IPS-18c (cell line): ENCODE data around the gene HSPB1.
"Not testable (repeated sequence)": the region's sequence is repeated elsewhere in the genome, so short reads cannot be mapped to it uniquely, and the experiment has no call there.

ENCODE experiments used
- H3K4me3 ChIP-seq: 2 replicates; pipeline ENCODE4 v1.7.0; 2013; ENCODE audit warnings: low read depth, mild to moderate bottlenecking, low read length, moderate library complexity; ENCODE audit not compliant: insufficient read depth
- H3K9me3 ChIP-seq: one replicate; pipeline ENCODE4 v1.6.1; 2013; ENCODE audit warnings: mild to moderate bottlenecking, low read length, moderate library complexity; ENCODE audit not compliant: control insufficient read depth, insufficient read depth

Gene HSPB1

GRCh38 chr7:76273503-76273902 is 29.0 kb upstream of the HSPB1 start:
- peaks cover 2% of the 10 kb centered on the region for H3K9me3 ChIP-seq
- no peak overlapping the region for H3K4me3 ChIP-seq

DNA sequence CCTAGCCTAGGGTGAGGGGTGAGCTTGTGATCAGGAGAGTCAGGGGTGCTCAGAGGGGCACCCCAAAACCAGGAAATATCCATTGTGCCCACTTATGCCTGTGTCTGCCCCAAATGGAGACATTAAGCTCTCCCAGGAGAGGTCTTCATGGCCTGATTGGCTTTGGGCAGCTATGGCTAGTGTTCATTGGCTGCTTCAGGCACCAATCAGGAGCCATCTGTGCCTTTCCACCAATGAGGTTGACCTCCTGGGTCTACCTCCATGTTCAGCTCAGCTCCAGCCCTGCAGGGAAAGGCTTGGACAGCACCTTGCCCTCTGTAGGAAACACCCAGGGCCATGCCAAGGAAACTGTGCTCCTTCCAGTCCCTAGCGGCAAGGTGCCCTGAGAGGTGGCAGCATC is 23.9 kb upstream of the HSPB1 start:
- H3K9me3 ChIP-seq: peaks cover 2% of the 10 kb centered on the region
- no peak overlapping the region for H3K4me3 ChIP-seq

GRCh38 chr7:76280408-76280807 is 22.1 kb upstream of the HSPB1 start:
- H3K9me3 ChIP-seq: peaks cover 2% of the 10 kb centered on the region
- peak overlapping the region; percentile 24; the same call in 1 of the 2 replicates for H3K4me3 ChIP-seq

- Histone ChIP-seq H3K4me3 (peak overlapping the region; percentile 62), H3K9me3 (peaks cover 2% of the 10 kb centered on the region)
Observed at GRCh38 chr7:76281006-76281705, 21.3 kb upstream of the HSPB1 start.

GRCh38 chr7:76281706-76282343 is 20.6 kb upstream of the HSPB1 start:
- Histone ChIP-seq H3K4me3 (peak overlapping the region; percentile 62), H3K9me3 (peaks cover 2% of the 10 kb centered on the region)

DNA sequence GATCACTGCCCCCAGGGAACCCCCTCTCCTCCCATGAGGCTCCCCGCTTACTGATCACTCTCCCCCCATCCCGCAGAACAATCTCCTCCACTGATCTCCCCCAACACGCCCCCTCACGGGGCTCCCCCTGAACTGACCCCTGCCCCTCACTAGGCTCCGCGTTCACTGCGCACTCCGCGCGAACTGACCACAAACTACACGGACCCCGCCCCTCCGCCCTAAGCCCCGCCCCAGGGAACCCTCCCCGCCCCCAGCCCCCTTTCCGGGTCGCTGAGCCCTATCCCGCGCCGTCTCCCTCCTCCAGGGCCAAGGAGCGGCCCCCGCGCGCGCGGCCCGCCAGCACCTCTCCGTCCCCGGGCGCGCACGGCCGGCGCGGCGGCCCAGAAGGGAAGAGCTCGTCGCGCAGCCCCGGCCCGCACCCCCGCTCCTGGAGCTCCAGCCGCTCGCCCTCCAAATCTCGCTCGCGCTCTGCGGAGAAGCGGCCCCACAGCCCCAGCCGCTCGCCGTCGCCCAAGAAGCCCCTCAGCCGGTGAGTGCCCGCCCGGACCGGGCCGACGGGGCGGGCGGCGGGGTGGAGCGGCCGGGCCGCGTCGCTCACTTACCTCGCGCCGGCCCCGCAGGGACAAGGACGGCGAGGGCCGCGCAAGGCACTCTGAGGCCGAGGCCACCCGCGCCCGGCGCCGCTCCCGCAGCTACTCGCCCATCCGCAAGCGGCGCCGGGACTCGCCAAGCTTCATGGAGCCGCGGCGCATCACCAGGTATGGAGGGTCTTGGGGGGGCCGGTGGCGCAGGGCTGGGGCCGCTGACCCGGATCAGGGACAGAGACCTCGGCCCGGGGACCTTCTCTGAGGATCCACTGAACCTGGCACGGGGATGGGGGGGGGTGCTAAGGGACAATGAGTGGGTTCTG is 19.9 kb upstream of the HSPB1 start:
- H3K4me3 ChIP-seq: peak overlapping the region; percentile 62
- peaks cover 2% of the 10 kb centered on the region for H3K9me3 ChIP-seq

DNA sequence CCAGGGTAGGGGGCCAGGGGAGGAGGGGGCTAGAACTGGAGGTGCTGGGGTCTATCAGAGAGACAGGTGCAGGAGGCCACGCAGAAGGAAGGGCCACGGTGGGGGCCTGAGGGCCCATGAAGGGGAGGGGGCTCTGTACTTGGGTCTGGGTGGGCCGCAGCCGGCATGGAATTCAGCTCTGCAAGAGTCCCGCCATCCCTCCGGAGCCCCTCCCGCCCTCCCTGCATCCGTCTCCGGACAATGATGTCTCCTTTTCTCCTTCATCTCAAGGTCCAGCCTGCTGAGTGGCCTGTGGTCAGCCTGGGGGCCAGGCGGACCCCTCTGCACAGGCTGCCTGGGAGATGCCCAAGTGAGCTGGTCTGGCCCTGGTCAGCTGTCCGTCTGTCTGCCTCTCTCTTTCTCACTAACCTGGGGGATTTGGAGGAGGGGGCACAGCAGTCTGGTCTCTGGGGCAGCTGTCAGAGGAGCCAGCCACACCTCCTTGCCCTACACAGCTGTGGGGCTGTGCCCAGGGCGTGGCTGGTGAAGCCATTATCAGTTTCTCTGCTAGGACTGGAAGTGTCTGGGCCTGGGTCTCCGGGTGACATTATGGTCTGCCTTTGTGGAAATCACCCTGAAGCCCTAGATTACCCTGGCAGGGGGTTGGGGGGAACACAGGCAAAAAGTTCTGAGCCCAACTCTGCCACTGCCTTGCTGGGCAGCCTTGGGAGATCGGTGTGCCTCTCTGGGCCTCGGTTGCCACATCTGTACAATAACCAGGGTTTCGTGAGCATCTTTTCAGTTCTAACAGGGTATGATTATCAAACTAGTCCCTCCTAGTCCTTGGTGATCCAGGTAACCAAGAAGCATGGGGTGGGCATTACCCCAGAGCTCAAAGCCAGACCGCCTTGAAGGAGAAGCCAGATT is 19.0 kb upstream of the HSPB1 start:
- Histone ChIP-seq H3K4me3 (peak overlapping the region; percentile 62), H3K9me3 (peaks cover under 1% of the 10 kb centered on the region)

DNA sequence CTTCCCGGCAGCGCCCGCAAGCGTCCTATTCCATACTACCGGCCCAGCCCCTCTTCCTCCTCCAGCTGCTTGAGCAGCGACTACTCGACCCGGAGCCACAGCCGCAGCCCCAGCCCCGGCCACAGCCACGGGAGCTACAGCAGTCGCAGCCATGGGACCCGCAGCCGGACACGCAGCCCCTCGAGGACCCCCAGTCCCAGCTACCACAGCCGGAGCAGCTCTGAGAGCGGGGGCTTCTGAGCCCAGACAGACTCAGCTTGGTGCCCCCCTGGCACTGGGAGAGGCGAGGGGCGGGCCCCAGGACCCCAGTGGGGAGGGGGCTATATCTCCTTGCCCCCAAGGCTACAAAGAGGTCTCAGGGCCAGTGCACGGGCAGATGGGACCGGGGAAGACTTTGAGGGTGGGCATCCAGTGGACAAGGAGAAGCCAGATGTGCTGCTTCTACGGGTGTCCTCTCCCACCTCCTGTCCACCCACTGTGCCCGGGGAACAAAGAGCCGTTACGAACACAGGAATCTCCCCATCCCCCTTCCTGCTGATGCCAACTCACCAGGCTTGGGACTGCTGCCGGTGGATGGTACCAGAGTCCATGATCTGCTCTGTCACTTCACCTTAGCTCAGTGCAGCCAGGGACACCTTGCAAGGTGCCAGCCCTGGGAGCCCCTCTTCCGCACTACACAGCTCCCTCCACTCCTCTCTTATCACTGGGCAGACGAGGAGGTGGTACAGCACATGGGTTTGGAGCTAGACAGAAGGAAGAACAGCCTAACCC is 16.7 kb upstream of the HSPB1 start:
- no peak overlapping the region for H3K4me3 ChIP-seq
- no peaks in the 10 kb centered on the region for H3K9me3 ChIP-seq

DNA sequence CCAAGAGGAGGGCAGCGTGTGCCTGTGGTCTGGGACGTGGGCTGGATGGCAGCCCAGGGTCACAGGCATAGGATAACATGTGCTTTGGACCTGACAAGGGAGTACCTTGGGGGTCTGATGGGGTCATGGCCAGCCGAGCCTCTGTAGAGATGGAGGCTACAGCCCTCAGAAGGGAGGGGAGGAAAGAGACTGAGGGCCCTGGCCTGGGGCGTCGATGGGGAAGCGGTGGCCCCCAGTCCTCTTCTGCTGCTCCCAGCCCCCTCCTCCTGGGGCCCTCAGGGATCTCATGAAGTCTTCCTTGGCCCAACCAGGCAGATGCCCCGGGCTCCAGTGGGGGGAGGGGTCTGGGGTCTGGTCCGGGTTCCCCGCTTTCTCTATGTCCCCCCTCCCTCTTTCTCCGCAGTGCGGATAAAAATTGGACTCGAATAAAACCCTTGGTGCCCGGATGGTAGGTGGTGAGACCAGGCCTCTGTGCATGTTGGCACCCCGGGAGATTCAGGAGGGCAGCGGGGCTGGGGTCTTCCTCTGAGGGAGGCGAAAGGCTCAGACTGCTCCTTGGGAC is 15.6 kb upstream of the HSPB1 start:
- H3K4me3 ChIP-seq: no peak overlapping the region
- H3K9me3 ChIP-seq: no peaks in the 10 kb centered on the region

GRCh38 chr7:76290847-76291350 is 11.6 kb upstream of the HSPB1 start:
- H3K4me3 ChIP-seq: not testable (repeated sequence)

GRCh38 chr7:76291351-76292212 is 10.9 kb upstream of the HSPB1 start:
- Histone ChIP-seq H3K9me3 (no peaks in the 10 kb centered on the region), H3K4me3 (no peak overlapping the region)

More at GRCh38 chr7:76290847-76291350, 11.6 kb upstream of the HSPB1 start:
- H3K9me3 ChIP-seq: not testable (repeated sequence)

- H3K4me3 ChIP-seq: no peak overlapping the region
Observed at GRCh38 chr7:76292213-76292573, 10.3 kb upstream of the HSPB1 start.

DNA sequence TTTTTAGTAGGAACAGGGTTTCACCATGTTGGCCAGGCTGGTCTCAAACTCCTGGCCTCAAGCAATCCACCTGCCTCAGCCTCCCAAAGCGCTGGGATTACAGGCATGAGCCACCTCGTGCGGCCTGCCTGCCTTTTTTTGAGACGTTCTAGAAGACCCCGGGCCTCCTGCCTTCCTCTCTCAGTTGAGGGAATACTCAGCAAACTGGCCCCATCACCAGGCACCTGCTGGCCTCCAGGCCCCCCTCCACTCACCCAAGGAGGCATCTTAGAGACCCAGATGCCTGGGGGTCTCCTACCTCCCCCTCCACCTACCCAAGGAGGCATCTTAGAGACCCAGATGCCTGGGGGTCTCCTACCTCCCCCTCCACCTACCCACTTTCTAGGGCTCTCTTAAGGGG is 9.6 kb upstream of the HSPB1 start:
- not testable (repeated sequence) for H3K4me3 ChIP-seq, H3K9me3 ChIP-seq

More at GRCh38 chr7:76292213-76292573, 10.3 kb upstream of the HSPB1 start:
- no peaks in the 10 kb centered on the region for H3K9me3 ChIP-seq

DNA sequence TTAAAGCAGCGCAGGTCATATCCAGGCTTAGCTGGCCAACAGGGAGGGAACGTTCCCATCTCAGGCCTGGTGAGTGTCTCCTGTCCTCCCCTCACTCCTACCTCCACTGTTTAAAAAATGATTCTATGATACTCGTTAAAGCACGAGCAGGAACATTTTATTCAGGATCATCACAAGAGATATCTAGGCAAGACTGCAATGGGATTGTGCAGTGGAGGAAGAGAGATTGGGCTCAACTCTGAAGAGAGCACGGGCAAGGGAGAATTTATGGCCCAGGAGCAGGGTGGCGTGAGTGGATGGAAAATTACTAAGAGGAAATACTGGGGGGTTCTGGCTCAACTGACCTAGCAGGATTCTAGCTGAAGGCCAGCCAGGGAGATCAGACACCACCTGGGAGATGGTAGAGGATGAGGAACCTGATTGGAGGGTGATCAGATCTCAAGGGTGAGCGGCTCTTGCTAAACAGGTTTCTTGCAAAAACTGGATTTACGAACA is 9.0 kb upstream of the HSPB1 start:
- no peak overlapping the region for H3K4me3 ChIP-seq
- no peaks in the 10 kb centered on the region for H3K9me3 ChIP-seq
